GM19397 (cell line): ENCODE results near the gene ARHGAP9.

Source experiments
- ATAC-seq: cut with Tn5 transposase; IDR thresholded peaks from one replicate; pipeline ENCODE4 v1.9.1; 2021; ENCODE audit warnings: mild to moderate bottlenecking, moderate library complexity; ENCODE audit not compliant: unreplicated experiment

ARHGAP9 gene

DNA sequence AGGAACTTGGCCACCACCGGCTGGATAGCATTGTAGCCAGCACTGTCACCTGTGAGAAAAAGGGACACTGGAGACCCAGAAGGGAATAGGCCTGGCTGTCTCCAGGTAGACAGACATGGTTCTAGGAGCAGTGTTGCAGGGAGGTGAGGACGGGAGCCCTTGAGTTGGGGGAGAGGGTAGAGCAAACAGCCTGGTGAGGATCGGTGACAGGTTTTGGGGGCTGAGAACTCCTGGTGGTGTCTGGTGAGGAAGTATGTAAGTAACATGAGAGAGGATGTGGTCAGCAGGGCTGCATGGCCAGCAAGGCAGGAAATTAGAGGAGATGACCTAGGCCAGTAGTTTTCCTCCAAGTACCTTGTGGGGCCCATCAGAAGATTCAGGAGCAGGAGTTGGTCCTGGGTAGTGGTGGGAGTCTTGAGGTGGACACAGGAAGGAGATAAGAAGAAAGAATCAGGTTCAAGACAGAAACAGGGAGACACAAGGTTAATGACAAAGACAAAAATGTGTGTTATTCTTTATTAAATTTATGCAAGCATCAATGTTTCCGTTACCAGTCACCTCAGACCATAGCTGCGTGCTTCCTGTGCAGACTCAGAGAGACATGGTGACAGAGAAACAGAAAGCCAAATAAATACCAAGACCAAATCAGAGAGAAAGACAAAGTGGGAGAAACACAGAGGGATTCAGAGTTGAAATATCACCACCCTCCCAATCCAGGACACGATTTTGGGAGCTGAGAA, at the start of gene ARHGAP9:
ARHGAP9 (minus strand) TSS at position 491 of the 740 bp plus-strand sequence; CDS start at position 31, 460 bp downstream.
- ATAC-seq, result peak; percentile 34

- ATAC-seq, result no peak
Observed at GRCh38 chr12:57528831-57529555, 49.3 kb upstream of the ARHGAP9 start.

- no peak for ATAC-seq
Observed at GRCh38 chr12:57528176-57528575, 48.5 kb upstream of the ARHGAP9 start.

DNA sequence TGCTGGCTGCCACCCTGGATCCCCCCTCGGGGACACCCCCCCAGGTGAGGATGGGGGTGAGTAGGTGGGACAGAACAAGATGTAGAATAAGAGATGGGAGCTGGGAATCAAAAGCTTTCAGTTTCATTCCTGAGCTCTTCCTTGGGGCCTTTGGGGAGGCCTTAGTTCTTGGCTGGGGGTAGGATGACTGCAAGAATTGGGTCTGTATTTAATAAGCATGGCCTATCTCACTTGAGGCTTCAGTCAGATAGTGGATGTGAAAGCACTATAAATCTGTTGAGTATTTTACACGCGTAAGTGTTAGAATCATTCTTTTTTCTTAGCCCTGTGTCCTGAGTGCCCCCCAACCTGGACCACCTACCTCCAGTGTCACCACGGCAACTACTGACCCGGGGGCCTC, 47.5 kb upstream of the ARHGAP9 start:
- ATAC-seq, result no peak

GRCh38 chr12:57526477-57527126, 46.9 kb upstream of the ARHGAP9 start:
- ATAC-seq, result no peak

GRCh38 chr12:57525615-57526383, 46.1 kb upstream of the ARHGAP9 start:
- ATAC-seq, result no peak

DNA sequence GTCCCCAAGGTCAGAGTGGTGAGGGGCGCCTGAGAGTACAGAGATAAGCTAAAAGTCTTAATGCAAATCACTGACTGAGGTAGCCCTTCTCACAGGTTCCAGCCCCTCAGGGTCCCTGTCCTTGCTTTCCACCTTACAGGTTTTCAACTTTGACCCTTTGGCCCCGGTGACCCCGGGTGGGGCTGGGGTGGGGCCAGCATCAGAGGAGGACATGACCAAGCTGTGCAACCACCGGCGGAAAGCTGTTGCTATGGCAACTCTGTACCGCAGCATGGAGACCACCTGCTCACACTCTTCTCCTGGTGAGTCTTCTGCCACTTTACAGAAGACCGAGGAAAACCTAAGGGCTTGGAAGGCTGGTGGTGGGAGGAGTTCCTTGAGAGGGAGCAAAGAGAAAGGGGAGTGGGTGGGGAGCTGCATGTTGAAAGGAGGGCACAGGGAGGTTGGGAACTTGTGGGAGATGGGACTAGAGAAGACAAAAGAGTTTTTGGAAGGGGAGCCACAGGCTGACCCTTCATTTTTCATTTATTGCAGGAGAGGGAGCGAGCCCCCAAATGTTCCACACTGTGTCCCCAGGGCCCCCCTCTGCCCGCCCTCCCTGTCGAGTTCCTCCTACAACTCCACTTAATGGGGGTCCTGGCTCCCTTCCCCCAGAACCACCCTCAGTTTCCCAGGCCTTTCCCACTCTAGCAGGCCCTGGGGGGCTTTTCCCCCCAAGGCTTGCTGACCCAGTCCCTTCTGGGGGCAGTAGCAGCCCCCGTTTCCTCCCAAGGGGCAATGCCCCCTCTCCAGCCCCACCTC, 45.3 kb upstream of the ARHGAP9 start:
- no peak for ATAC-seq

DNA sequence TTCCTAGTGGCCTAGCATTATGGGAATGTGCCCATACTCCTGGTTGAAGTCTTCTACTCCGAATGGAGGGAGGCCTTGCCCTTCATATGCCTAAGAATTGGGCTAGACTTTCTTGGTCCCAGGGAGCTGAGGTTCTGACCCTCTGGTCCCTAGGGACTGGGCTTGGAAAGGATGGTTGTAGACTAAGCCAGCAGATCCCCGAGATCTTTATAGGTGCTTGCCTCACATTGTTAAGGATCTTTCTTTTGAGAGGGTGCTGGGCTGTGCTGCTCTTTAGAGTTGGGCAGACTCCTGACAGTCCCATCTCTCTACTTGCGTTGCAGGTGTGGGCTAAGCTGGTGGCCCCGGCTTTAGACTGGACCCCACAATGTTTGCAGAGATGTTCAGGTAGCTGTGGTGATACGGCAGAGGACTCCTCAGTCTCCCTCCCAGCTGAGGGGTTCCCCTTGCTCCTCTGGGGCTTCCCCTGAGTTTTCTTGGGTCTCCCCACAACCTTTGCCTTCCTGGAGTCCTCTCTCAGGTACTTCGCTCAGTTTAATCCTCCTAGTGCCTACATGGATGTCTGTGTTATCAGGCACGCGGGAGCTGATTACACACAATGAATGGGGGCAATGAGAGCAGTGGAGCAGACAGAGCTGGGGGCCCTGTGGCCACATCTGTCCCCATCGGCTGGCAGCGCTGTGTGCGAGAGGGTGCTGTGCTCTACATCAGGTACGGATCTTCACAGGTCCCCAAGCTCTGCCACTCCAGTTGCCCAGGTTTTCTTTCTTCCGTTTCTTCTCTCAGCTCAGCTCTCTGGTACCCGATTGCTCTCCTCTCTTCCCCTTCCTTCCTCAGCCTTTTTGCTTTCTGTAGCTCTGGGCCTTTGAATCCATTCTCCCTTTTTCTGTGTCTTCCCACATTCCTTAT, 44.3 kb upstream of the ARHGAP9 start:
- ATAC-seq, result no peak

GRCh38 chr12:57522887-57523705, 43.4 kb upstream of the ARHGAP9 start:
- no peak for ATAC-seq

DNA sequence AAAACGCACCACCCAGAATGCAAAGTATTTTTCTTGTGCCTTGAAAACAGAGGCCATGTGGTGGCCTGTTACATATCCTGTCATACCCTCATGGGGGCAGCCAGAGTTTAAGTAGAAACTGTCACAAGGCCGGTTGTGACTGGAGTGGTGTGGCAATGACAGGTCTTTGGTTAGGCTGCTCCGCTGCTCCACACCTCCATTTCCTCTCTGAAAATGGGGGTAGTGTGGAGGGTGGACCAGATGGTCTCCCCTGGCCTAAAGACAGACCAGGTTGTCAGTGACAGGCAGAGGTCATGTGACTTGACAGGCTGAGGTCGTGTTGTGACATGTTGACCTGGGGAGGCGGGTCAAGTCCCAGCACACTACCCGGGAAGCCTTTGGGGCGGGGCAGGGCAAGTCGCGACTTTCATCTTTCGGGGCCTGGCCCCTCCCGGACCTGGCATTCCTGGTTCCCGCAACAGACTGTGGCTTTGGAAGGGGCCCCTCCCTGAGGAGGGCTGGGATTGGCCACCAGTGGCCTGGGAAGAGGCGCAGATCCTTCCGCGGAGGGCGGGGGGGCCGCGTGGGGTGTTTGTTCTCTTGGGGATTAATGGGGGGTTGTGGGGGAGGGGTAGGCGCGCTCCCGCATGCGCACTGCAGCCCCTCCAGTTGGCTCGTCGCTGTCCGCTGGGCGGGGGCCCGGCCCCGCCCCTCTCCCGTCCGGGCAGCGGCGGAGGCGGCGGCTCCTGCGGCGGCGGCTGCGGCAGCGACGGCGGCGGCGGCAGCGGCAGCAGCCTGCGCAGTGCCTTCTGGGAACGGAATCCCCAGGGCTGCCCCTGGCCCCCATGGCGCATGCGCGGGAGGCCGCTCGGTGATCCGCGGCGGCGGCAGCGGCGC, 42.6 kb upstream of the ARHGAP9 start, which contains the start of gene MBD6:
MBD6 (plus strand) TSS at position 814 of the 876 bp plus-strand sequence. CDS start 1,480 bp downstream, outside the sequence.
- ATAC-seq, result peak; percentile 36

- no peak for ATAC-seq
Observed at GRCh38 chr12:57521525-57522010, 41.9 kb upstream of the ARHGAP9 start.

- peak; percentile 71 for ATAC-seq
Observed at GRCh38 chr12:57520053-57520818, 40.6 kb upstream of the ARHGAP9 start, which contains the start of gene DDIT3. TSS of gene DDIT3 (minus strand) at chr12:57520514. CDS start at chr12:57517406, 3,108 bp downstream.

DNA sequence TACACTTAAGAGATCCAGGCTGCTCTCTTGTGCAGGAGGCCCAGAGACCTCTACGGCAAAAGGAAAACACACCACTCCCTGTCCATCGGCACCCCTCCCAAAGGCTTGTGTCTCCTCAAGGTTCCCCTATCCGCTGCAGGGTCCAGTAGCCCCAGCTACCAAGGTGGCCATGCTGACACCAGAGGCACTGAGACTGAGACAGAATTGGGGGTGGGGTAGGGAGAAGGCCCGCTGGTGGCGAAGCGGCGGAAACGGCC, 40.1 kb upstream of the ARHGAP9 start:
- ATAC-seq, result no peak

- no peak for ATAC-seq
Observed at GRCh38 chr12:57518920-57519795, 39.5 kb upstream of the ARHGAP9 start.

GRCh38 chr12:57518176-57518919, 38.7 kb upstream of the ARHGAP9 start:
- ATAC-seq, result no peak
